CD4-positive, alpha-beta memory T cell (primary cell): ENCODE measurements around the gene SAP30. TPM values are rescaled to one million over a fixed set of nuclear protein-coding genes. Genes with fewer than 3 reads are reported as not detected.

Experiments used
- CTCF ChIA-PET: fragments of 350-600 bp; sonication (Branson Sonifier 250); formaldehyde crosslinking; loops from one replicate; lab custom pipeline; 2021; ENCODE audit warnings: inconsistent platforms; ENCODE audit not compliant: partially characterized antibody; lab: Charles Lee
- POLR2A ChIA-PET: fragments of 350-600 bp; sonication (Branson Sonifier 250); formaldehyde crosslinking; loops from one replicate; lab custom pipeline; 2021; ENCODE audit not compliant: partially characterized antibody; lab: Charles Lee
- DNase-seq, 5 donors: peaks; one replicate each; pipeline versions ENCODE4 v3.0.0 to v3.0.0-alpha.2; 2020 to 2022; ENCODE audit warnings: mixed read lengths in 1 of 5
- H3K27ac ChIP-seq: one replicate; pipeline ENCODE4 v1.7.0; 2013; ENCODE audit warnings: low read depth, low read length
- H3K27me3 ChIP-seq: 2 replicates; pipeline ENCODE4 v1.7.0; 2013; ENCODE audit warnings: mild to moderate bottlenecking, low read length, moderate library complexity; ENCODE audit not compliant: insufficient read depth
- H3K36me3 ChIP-seq: 2 replicates; pipeline ENCODE4 v1.7.0; 2013; ENCODE audit warnings: mild to moderate bottlenecking, low read length, moderate library complexity; ENCODE audit not compliant: insufficient read depth
- H3K4me1 ChIP-seq: 2 replicates; pipeline ENCODE4 v1.7.0; 2013; ENCODE audit warnings: mild to moderate bottlenecking, low read length, moderate library complexity; ENCODE audit not compliant: insufficient read depth
- H3K4me3 ChIP-seq, 2 donors: one replicate each; pipeline ENCODE4 v1.7.0; 2013; ENCODE audit warnings: low read length in 2 of 2, mild to moderate bottlenecking in 1 of 2
- H3K9me3 ChIP-seq, 2 donors: one replicate each; pipeline ENCODE4 v1.7.0; 2013; ENCODE audit warnings: low read length in 2 of 2, control low read depth in 1 of 2; ENCODE audit not compliant: control insufficient read depth in 1 of 2
- H3K27ac Mint-ChIP-seq, 7 donors: one replicate each; pipeline ENCODE4 v1.8.0; 2020 to 2021; ENCODE audit warnings: mixed read lengths in 7 of 7, mild to moderate bottlenecking in 6 of 7, inconsistent platforms in 3 of 7, moderate library complexity in 3 of 7
- H3K27me3 Mint-ChIP-seq, 2 donors: one replicate each; pipeline ENCODE4 v1.8.0; 2020 to 2021; ENCODE audit warnings: mixed read lengths in 2 of 2
- H3K36me3 Mint-ChIP-seq, 2 donors: one replicate each; pipeline ENCODE4 v1.8.0; 2020 to 2021; ENCODE audit warnings: mixed read lengths in 2 of 2, inconsistent platforms in 1 of 2, mild to moderate bottlenecking in 1 of 2
- H3K4me1 Mint-ChIP-seq, 4 donors: one replicate each; pipeline ENCODE4 v1.8.0; 2020 to 2021; ENCODE audit warnings: mixed read lengths in 4 of 4, mild to moderate bottlenecking in 1 of 4
- H3K4me3 Mint-ChIP-seq, 8 donors: one replicate each; pipeline ENCODE4 v1.8.0; 2020 to 2021; ENCODE audit warnings: mixed read lengths in 8 of 8, mild to moderate bottlenecking in 7 of 8, moderate library complexity in 6 of 8, inconsistent platforms in 3 of 8
- H3K9me3 Mint-ChIP-seq, 8 donors: one replicate each; pipeline ENCODE4 v1.8.0; 2020 to 2021; ENCODE audit warnings: mixed read lengths in 8 of 8, mild to moderate bottlenecking in 5 of 8, inconsistent platforms in 3 of 8, moderate library complexity in 1 of 8
- intact Hi-C: fragments of 100-400 bp; cut with micrococcal nuclease; formaldehyde crosslinking; loops from one replicate; pipeline ENCODE4 v1.15.1; 2023
- polyA plus RNA-seq, 2 donors: library from polyadenylated mRNA; unstranded; fragments of 300-500 nt; fragmentation: Illumina TruSeq; gene quantifications; one replicate each; pipeline ENCODE4 v1.2.3, GENCODE V29; 2021
- total RNA-seq, 2 experiments: library from RNA; stranded (reverse); gene quantifications; one replicate each; pipeline ENCODE4 v1.2.3, GENCODE V29; 2021

SAP30 gene
- total and polyA plus RNA-seq, 4 experiments from 2014 or later: 5.6 to 7.1 (median 6.4) TPM

- Histone ChIP-seq H3K27ac (peak overlapping the region; percentile 91), H3K4me1 (peaks cover 26% of the 10 kb centered on the region), H3K9me3 (no peaks in the 10 kb centered on the region), H3K36me3 (no peaks in the 10 kb centered on the region), H3K4me3 (peak overlapping the region; percentile 33 to 95), H3K27me3 (no peaks in the 10 kb centered on the region)
- peaks cover 11 to 37% of the 10 kb centered on the region in 2 donors for H3K36me3 Mint-ChIP-seq
- peaks cover 17 to 33% (median 21%) of the 10 kb centered on the region in 4 donors for H3K4me1 Mint-ChIP-seq
- ChIA-PET CTCF (interaction anchor here (1.0 to 6.2 kb wide), 8 partner anchors 13 to 161 kb away, joined by 3 to 72 read pairs (median 6); partner anchors contain the start of gene SAP30), POLR2A (interaction anchor here (0.6 to 8.1 kb wide), 19 partner anchors 12 to 951 kb away, joined by 3 to 375 read pairs (median 6); partner anchors contain the start of genes CEP44, FBXO8, GALNT7 and SAP30)
- intact Hi-C loops: loop anchor here (2.0 to 5.0 kb wide), 3 partner anchors 159 to 174 kb away; partner anchors contain the start of gene GALNT7
- peaks cover 0 to 2% of the 10 kb centered on the region in 2 donors for H3K27me3 Mint-ChIP-seq
- peak overlapping the region; percentile 91 to 99 (median 96) for H3K4me3 Mint-ChIP-seq
- peak in 3 of 5 donors; percentile 22 to 67 (median 31) for DNase-seq
- peak overlapping the region; percentile 92 to 98 (median 95) for H3K27ac Mint-ChIP-seq
- peaks cover 0 to 4% (median 0%) of the 10 kb centered on the region in 8 donors for H3K9me3 Mint-ChIP-seq
These were observed 37.6 kb upstream of the SAP30 start for GRCh38 chr4:173332963-173333657.

- Histone ChIP-seq H3K4me3 (peak overlapping the region; percentile 75 to 95), H3K36me3 (no peaks in the 10 kb centered on the region), H3K27me3 (no peaks in the 10 kb centered on the region), H3K27ac (peak overlapping the region; percentile 91), H3K4me1 (peaks cover 26% of the 10 kb centered on the region), H3K9me3 (no peaks in the 10 kb centered on the region)
- peaks cover 0 to 4% (median 0%) of the 10 kb centered on the region in 8 donors for H3K9me3 Mint-ChIP-seq
- ChIA-PET CTCF (interaction anchor here (1.3 to 6.2 kb wide), 7 partner anchors 12 to 88 kb away, joined by 3 to 72 read pairs (median 4); partner anchors contain the start of gene SAP30), POLR2A (interaction anchor here (0.6 to 8.1 kb wide), 23 partner anchors 12 to 950 kb away, joined by 3 to 375 read pairs (median 5); partner anchors contain the start of genes CEP44, FBXO8, GALNT7 and SAP30)
- H3K4me3 Mint-ChIP-seq: peak overlapping the region; percentile 97 to 100 (median 98)
- DNase-seq: peak in 1 of 5 donors; percentile 71
- peaks cover 17 to 33% (median 21%) of the 10 kb centered on the region in 4 donors for H3K4me1 Mint-ChIP-seq
- H3K27ac Mint-ChIP-seq: peak overlapping the region; percentile 95 to 99 (median 98)
- peaks cover 0 to 2% of the 10 kb centered on the region in 2 donors for H3K27me3 Mint-ChIP-seq
- peaks cover 11 to 35% of the 10 kb centered on the region in 2 donors for H3K36me3 Mint-ChIP-seq
- intact Hi-C loops: loop anchor here (1.0 to 5.0 kb wide), 5 partner anchors 37 to 950 kb away; partner anchors contain the start of genes CEP44, FBXO8, GALNT7 and SAP30
These were observed 37.1 kb upstream of the SAP30 start for GRCh38 chr4:173333658-173334084.

- POLR2A ChIA-PET: interaction anchor here (0.6 to 8.1 kb wide), 24 partner anchors 12 to 949 kb away, joined by 3 to 375 read pairs (median 5); partner anchors contain the start of genes CEP44, FBXO8, GALNT7 and SAP30
- Mint-ChIP-seq H3K4me3 (peak within 1 kb of the TSS; percentile 97 to 100 (median 98)), H3K27me3 (peaks cover 0 to 2% of the 10 kb centered on the region in 2 donors), H3K4me1 (peaks cover 17 to 33% (median 21%) of the 10 kb centered on the region in 4 donors), H3K9me3 (peaks cover 0 to 4% (median 0%) of the 10 kb centered on the region in 8 donors), H3K36me3 (peaks cover 7 to 32% of the 10 kb centered on the region in 2 donors), H3K27ac (peak within 1 kb of the TSS; percentile 95 to 99 (median 98))
- Histone ChIP-seq H3K9me3 (no peaks in the 10 kb centered on the region), H3K36me3 (no peaks in the 10 kb centered on the region), H3K4me3 (peak within 1 kb of the TSS; percentile 92 to 95), H3K27me3 (no peaks in the 10 kb centered on the region), H3K4me1 (peaks cover 26% of the 10 kb centered on the region), H3K27ac (peak within 1 kb of the TSS; percentile 91)
- DNase-seq: peak; percentile 98 to 100 (median 100)
- intact Hi-C loops: loop anchor here (1.0 to 5.0 kb wide), 4 partner anchors 36 to 949 kb away; partner anchors contain the start of genes CEP44, FBXO8 and SAP30
- CTCF ChIA-PET: interaction anchor here (1.2 to 6.2 kb wide), 6 partner anchors 12 to 88 kb away, joined by 3 to 72 read pairs (median 8); partner anchors contain the start of gene SAP30
These were observed 36.5 kb upstream of the SAP30 start, which contains the start of gene HMGB2 for GRCh38 chr4:173334085-173334890. HMGB2 (minus strand) TSS chr4:173334358; CDS start chr4:173333649, 709 bp downstream.

- H3K36me3 Mint-ChIP-seq: peaks cover 4 to 30% of the 10 kb centered on the region in 2 donors
- Histone ChIP-seq H3K36me3 (no peaks in the 10 kb centered on the region), H3K27me3 (no peaks in the 10 kb centered on the region), H3K4me1 (peaks cover 26% of the 10 kb centered on the region), H3K9me3 (no peaks in the 10 kb centered on the region), H3K4me3 (peak overlapping the region; percentile 92 to 95), H3K27ac (peak overlapping the region; percentile 43)
- intact Hi-C loops: loop anchor here (1.0 to 5.0 kb wide), 4 partner anchors 35 to 948 kb away; partner anchors contain the start of genes CEP44, FBXO8 and SAP30
- peaks cover 0 to 2% of the 10 kb centered on the region in 2 donors for H3K27me3 Mint-ChIP-seq
- peak overlapping the region; percentile 97 to 100 (median 98) for H3K4me3 Mint-ChIP-seq
- DNase-seq: peak in 1 of 5 donors; percentile 52
- CTCF ChIA-PET: interaction anchor here (1.2 to 6.2 kb wide), 6 partner anchors 11 to 87 kb away, joined by 3 to 72 read pairs (median 8); partner anchors contain the start of gene SAP30
- POLR2A ChIA-PET: interaction anchor here (0.6 to 8.1 kb wide), 19 partner anchors 11 to 948 kb away, joined by 3 to 375 read pairs (median 6); partner anchors contain the start of genes CEP44, FBXO8, GALNT7 and SAP30
- peaks cover 0 to 4% (median 0%) of the 10 kb centered on the region in 8 donors for H3K9me3 Mint-ChIP-seq
- H3K27ac Mint-ChIP-seq: peak overlapping the region in 6 of 7 donors; percentile 95 to 99 (median 98)
- H3K4me1 Mint-ChIP-seq: peaks cover 17 to 33% (median 21%) of the 10 kb centered on the region in 4 donors
These were observed 35.6 kb upstream of the SAP30 start for GRCh38 chr4:173334891-173335752.

GRCh38 chr4:173337463-173337862 lies 33.3 kb upstream of the SAP30 start:
- CTCF ChIA-PET: interaction anchor here (1.0 kb wide), 1 partner anchor 18 kb away, joined by 3 read pairs; no protein-coding TSS in a partner anchor
- Mint-ChIP-seq H3K27me3 (peaks cover 0 to 2% of the 10 kb centered on the region in 2 donors), H3K4me1 (peaks cover 10 to 25% (median 12%) of the 10 kb centered on the region in 4 donors), H3K36me3 (peaks cover 0 to 19% of the 10 kb centered on the region in 2 donors), H3K4me3 (no peak overlapping the region), H3K9me3 (peaks cover 0 to 3% (median 0%) of the 10 kb centered on the region in 8 donors), H3K27ac (no peak overlapping the region)
- DNase-seq: no peak
- no peaks in the 10 kb centered on the region for H3K36me3 ChIP-seq
- no peak overlapping the region for H3K27ac ChIP-seq
- no peak overlapping the region for H3K4me3 ChIP-seq
- peaks cover 11% of the 10 kb centered on the region for H3K4me1 ChIP-seq
- no peaks in the 10 kb centered on the region for H3K9me3 ChIP-seq
- POLR2A ChIA-PET: no interaction called here
- no peaks in the 10 kb centered on the region for H3K27me3 ChIP-seq
- intact Hi-C loops: no loop called here
